Liver (tissue), 9 donors: Measurements from ENCODE around the gene MAX. TPM values are rescaled to one million over a fixed set of nuclear protein-coding genes. Genes with fewer than 3 reads are reported as not detected.
A peak's percentile ranks its signal among the peaks of the same experiment; 100 is the strongest.

ENCODE experiments used
- DNase-seq: peaks from one replicate; pipeline ENCODE4 v3.0.0-alpha.2; 2017; ENCODE audit warnings: low spot score
- H3K27ac ChIP-seq, 2 donors: one replicate each; pipeline ENCODE4 v1.7.0; 2013; ENCODE audit warnings: inconsistent platforms in 2 of 2, low read length in 2 of 2, control low read depth in 1 of 2, low read depth in 1 of 2, mild to moderate bottlenecking in 1 of 2
- H3K27me3 ChIP-seq, 4 donors: one replicate each; pipeline versions ENCODE4 v1.6.1 to v1.7.0; 2013; ENCODE audit warnings: low read length in 3 of 4, inconsistent platforms in 1 of 4, mild to moderate bottlenecking in 1 of 4, moderate library complexity in 1 of 4; ENCODE audit not compliant: control insufficient read depth in 4 of 4, insufficient read depth in 4 of 4
- H3K36me3 ChIP-seq, 4 donors: one replicate each; pipeline versions ENCODE4 v1.6.1 to v1.7.0; 2013; ENCODE audit warnings: low read length in 3 of 4, mild to moderate bottlenecking in 3 of 4, low read depth in 1 of 4, moderate library complexity in 1 of 4; ENCODE audit not compliant: control insufficient read depth in 4 of 4, insufficient read depth in 3 of 4
- H3K4me1 ChIP-seq, 4 donors: one replicate each; pipeline versions ENCODE4 v1.6.1 to v1.7.0; 2013; ENCODE audit warnings: low read length in 3 of 4, mild to moderate bottlenecking in 3 of 4, moderate library complexity in 1 of 4; ENCODE audit not compliant: control insufficient read depth in 4 of 4, insufficient read depth in 4 of 4
- H3K4me3 ChIP-seq, 3 donors: one replicate each; pipeline versions ENCODE4 v1.6.1 to v1.7.0; 2013; ENCODE audit warnings: low read length in 3 of 3, control low read depth in 1 of 3, low read depth in 1 of 3, mild to moderate bottlenecking in 1 of 3
- H3K9ac ChIP-seq, 2 donors: one replicate each; pipeline ENCODE4 v1.7.0; 2013; ENCODE audit warnings: low read length in 2 of 2, mild to moderate bottlenecking in 2 of 2, moderate library complexity in 2 of 2, control low read depth in 1 of 2, low read depth in 1 of 2
- H3K9me3 ChIP-seq, 4 donors: one replicate each; pipeline versions ENCODE4 v1.6.1 to v1.7.0; 2013; ENCODE audit warnings: low read length in 3 of 4; ENCODE audit not compliant: control insufficient read depth in 4 of 4
- EGR1 ChIP-seq, 2 donors: IDR thresholded peaks; 2 replicates each; pipeline ENCODE4 v1.6.1; 2016 to 2018; ENCODE audit warnings: antibody characterized with exemption in 2 of 2, low read depth in 2 of 2
- FOXA1 ChIP-seq: IDR thresholded peaks from 2 replicates; pipeline ENCODE4 v1.6.1; 2016; ENCODE audit warnings: antibody characterized with exemption
- FOXA2 ChIP-seq: IDR thresholded peaks from 2 replicates; pipeline ENCODE4 v1.6.1; 2016; ENCODE audit warnings: antibody characterized with exemption
- GABPA ChIP-seq, 2 donors: IDR thresholded peaks in 1 of 2; conservative IDR thresholded peaks in 1 of 2; 2 replicates each; pipeline ENCODE4 v1.6.1; 2016; ENCODE audit warnings: antibody characterized with exemption in 2 of 2, mild to moderate bottlenecking in 1 of 2, moderate library complexity in 1 of 2
- HNF4A ChIP-seq, 2 donors: conservative IDR thresholded peaks; 2 replicates each; pipeline ENCODE4 v1.6.1; 2016; ENCODE audit warnings: antibody characterized with exemption in 2 of 2, mild to moderate bottlenecking in 2 of 2
- HNF4G ChIP-seq: IDR thresholded peaks from 2 replicates; pipeline ENCODE4 v1.6.1; 2016; ENCODE audit warnings: antibody characterized with exemption
- JUND ChIP-seq, 2 donors: IDR thresholded peaks; 2 replicates each; pipeline ENCODE4 v1.6.1; 2016; ENCODE audit warnings: antibody characterized with exemption in 2 of 2
- NR2F2 ChIP-seq: IDR thresholded peaks from 2 replicates; pipeline ENCODE4 v1.6.1; 2016; ENCODE audit warnings: antibody characterized with exemption
- RAD21 ChIP-seq, 2 donors: IDR thresholded peaks; 2 replicates each; pipeline ENCODE4 v1.6.1; 2016; ENCODE audit warnings: antibody characterized with exemption in 2 of 2, mild to moderate bottlenecking in 2 of 2
- RXRA ChIP-seq, 2 donors: IDR thresholded peaks; 2 replicates each; pipeline ENCODE4 v1.6.1; 2017 to 2018; ENCODE audit warnings: antibody characterized with exemption in 2 of 2, mild to moderate bottlenecking in 1 of 2
- SP1 ChIP-seq: IDR thresholded peaks from 2 replicates; pipeline ENCODE4 v1.6.1; 2018; ENCODE audit warnings: antibody characterized with exemption, mild to moderate bottlenecking
- TAF1 ChIP-seq: conservative IDR thresholded peaks from 2 replicates; pipeline ENCODE4 v1.6.1; 2016; ENCODE audit warnings: antibody characterized with exemption, mild to moderate bottlenecking
- YY1 ChIP-seq: IDR thresholded peaks from 2 replicates; pipeline ENCODE4 v1.6.1; 2016; ENCODE audit warnings: antibody characterized with exemption, mild to moderate bottlenecking
- ZBTB33 ChIP-seq: IDR thresholded peaks from 2 replicates; pipeline ENCODE4 v1.6.1; 2016; ENCODE audit warnings: antibody characterized with exemption
- WGBS: extraction: QIAGEN DNeasy Blood & Tissue Kit; methylation state at CpG from one replicate; pipeline ENCODE4 v1.1.7; 2013; 5-methylcytosine and 5-hydroxymethylcytosine counted together
- polyA plus RNA-seq, 2 donors: library from polyadenylated mRNA; stranded (reverse) in 1 of 2; unstranded in 1 of 2; fragments of 200-250 nt in 1 of 2; fragments of >200 nt in 1 of 2; fragmentation: Nextera tagmentation in 1 of 2; extraction: Ambion mirVana in 1 of 2; gene quantifications; one replicate each; pipeline versions ENCODE4 v1.2.1 to v1.2.3, GENCODE V29; 2013 to 2015
- total RNA-seq, 2 donors: library from RNA; depleted of rRNA; stranded (reverse); fragments of >200 nt; gene quantifications; one replicate each; pipeline ENCODE4 v1.2.3, GENCODE V29; 2014
- TF ChIP-seq, protein P1 (sequence below): IDR thresholded peaks from 2 replicates; pipeline ENCODE4 v1.6.1; 2016; ENCODE audit warnings: antibody characterized with exemption
- TF ChIP-seq, protein P2 (sequence below): IDR thresholded peaks from 2 replicates; pipeline ENCODE4 v1.6.1; 2016; ENCODE audit warnings: antibody characterized with exemption
- TF ChIP-seq, protein P3 (sequence below): IDR thresholded peaks from 2 replicates; pipeline ENCODE4 v1.6.1; 2016; ENCODE audit warnings: antibody characterized with exemption, mild to moderate bottlenecking
- TF ChIP-seq, protein P4 (sequence below): fragments of 150-350 bp; IDR thresholded peaks from 2 replicates; pipeline ENCODE4 v1.5.1; 2017; ENCODE audit warnings: improper control_type of control experiment, low read depth, low read length; ENCODE audit not compliant: missing input control
- donor health status: healthy.
- donor health status: healthy.
- donor health status: healthy.
- donor health status: healthy.
- donor health status: healthy.

Gene MAX
- total and polyA plus RNA-seq, 4 donors = 14.8 to 27.0 (median 16.9) TPM

- TF ChIP-seq, protein P1, sequence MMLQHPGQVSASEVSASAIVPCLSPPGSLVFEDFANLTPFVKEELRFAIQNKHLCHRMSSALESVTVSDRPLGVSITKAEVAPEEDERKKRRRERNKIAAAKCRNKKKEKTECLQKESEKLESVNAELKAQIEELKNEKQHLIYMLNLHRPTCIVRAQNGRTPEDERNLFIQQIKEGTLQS = no peak
- peak; percentile 63 for TF ChIP-seq ZBTB33
- TF ChIP-seq HNF4G = peak; percentile 48
- TF ChIP-seq SP1 = peak; percentile 78
These were observed 67.3 kb downstream of the MAX start (continued) for GRCh38 chr14:65035049-65035448.

- Histone ChIP-seq H3K9me3 (no peaks in the 10 kb centered on the region), H3K9ac (no peak overlapping the region), H3K4me3 (no peak overlapping the region), H3K27ac (no peak overlapping the region), H3K36me3 (peaks cover 0 to 2% (median 0%) of the 10 kb centered on the region in 4 donors), H3K4me1 (peaks cover 12 to 22% (median 13%) of the 10 kb centered on the region in 4 donors), H3K27me3 (no peaks in the 10 kb centered on the region)
- TF ChIP-seq RAD21 (IDR thresholded peaks at IDR 0.05) = no peak
- TF ChIP-seq NR2F2 = no peak
- no peak for TF ChIP-seq YY1
- no peak for TF ChIP-seq EGR1 (IDR thresholded peaks at IDR 0.05; ENCODE audit: low read depth in 2 of 2)
- no peak for TF ChIP-seq TAF1
- TF ChIP-seq GABPA (IDR thresholded peaks at IDR 0.05 in 1 of 2, conservative IDR thresholded peaks at IDR 0.05 in 1 of 2) = no peak
- no peak for TF ChIP-seq JUND (IDR thresholded peaks at IDR 0.05)
- TF ChIP-seq RXRA (IDR thresholded peaks at IDR 0.05) = no peak
- TF ChIP-seq HNF4A (conservative IDR thresholded peaks at IDR 0.05) = no peak
- no peak for TF ChIP-seq ZBTB33
- TF ChIP-seq HNF4G = no peak
- no peak for TF ChIP-seq FOXA2
- WGBS = 94% methylated on average over 4 of the region's 4 CpGs
- no peak for DNase-seq
These were observed 68.3 kb downstream of the MAX start for GRCh38 chr14:65034021-65034420.

- Histone ChIP-seq H3K4me3 (no peak overlapping the region), H3K9me3 (no peaks in the 10 kb centered on the region), H3K4me1 (peaks cover 12 to 22% (median 13%) of the 10 kb centered on the region in 4 donors), H3K27me3 (no peaks in the 10 kb centered on the region), H3K36me3 (peaks cover 0 to 2% (median under 1%) of the 10 kb centered on the region in 4 donors), H3K9ac (no peak overlapping the region), H3K27ac (no peak overlapping the region)
- WGBS = 93% methylated on average over 3 of the region's 3 CpGs
- no peak for DNase-seq
- no peak for TF ChIP-seq HNF4A (conservative IDR thresholded peaks at IDR 0.05)
- TF ChIP-seq, protein P2, sequence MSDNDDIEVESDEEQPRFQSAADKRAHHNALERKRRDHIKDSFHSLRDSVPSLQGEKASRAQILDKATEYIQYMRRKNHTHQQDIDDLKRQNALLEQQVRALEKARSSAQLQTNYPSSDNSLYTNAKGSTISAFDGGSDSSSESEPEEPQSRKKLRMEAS = no peak
- no peak for TF ChIP-seq FOXA1
- no peak for TF ChIP-seq NR2F2
- TF ChIP-seq, protein P3, sequence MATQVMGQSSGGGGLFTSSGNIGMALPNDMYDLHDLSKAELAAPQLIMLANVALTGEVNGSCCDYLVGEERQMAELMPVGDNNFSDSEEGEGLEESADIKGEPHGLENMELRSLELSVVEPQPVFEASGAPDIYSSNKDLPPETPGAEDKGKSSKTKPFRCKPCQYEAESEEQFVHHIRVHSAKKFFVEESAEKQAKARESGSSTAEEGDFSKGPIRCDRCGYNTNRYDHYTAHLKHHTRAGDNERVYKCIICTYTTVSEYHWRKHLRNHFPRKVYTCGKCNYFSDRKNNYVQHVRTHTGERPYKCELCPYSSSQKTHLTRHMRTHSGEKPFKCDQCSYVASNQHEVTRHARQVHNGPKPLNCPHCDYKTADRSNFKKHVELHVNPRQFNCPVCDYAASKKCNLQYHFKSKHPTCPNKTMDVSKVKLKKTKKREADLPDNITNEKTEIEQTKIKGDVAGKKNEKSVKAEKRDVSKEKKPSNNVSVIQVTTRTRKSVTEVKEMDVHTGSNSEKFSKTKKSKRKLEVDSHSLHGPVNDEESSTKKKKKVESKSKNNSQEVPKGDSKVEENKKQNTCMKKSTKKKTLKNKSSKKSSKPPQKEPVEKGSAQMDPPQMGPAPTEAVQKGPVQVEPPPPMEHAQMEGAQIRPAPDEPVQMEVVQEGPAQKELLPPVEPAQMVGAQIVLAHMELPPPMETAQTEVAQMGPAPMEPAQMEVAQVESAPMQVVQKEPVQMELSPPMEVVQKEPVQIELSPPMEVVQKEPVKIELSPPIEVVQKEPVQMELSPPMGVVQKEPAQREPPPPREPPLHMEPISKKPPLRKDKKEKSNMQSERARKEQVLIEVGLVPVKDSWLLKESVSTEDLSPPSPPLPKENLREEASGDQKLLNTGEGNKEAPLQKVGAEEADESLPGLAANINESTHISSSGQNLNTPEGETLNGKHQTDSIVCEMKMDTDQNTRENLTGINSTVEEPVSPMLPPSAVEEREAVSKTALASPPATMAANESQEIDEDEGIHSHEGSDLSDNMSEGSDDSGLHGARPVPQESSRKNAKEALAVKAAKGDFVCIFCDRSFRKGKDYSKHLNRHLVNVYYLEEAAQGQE = no peak
- TF ChIP-seq FOXA2 = no peak
- TF ChIP-seq, protein P4, sequence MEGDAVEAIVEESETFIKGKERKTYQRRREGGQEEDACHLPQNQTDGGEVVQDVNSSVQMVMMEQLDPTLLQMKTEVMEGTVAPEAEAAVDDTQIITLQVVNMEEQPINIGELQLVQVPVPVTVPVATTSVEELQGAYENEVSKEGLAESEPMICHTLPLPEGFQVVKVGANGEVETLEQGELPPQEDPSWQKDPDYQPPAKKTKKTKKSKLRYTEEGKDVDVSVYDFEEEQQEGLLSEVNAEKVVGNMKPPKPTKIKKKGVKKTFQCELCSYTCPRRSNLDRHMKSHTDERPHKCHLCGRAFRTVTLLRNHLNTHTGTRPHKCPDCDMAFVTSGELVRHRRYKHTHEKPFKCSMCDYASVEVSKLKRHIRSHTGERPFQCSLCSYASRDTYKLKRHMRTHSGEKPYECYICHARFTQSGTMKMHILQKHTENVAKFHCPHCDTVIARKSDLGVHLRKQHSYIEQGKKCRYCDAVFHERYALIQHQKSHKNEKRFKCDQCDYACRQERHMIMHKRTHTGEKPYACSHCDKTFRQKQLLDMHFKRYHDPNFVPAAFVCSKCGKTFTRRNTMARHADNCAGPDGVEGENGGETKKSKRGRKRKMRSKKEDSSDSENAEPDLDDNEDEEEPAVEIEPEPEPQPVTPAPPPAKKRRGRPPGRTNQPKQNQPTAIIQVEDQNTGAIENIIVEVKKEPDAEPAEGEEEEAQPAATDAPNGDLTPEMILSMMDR = no peak
- TF ChIP-seq SP1 = no peak
- no peak for TF ChIP-seq EGR1 (IDR thresholded peaks at IDR 0.05; ENCODE audit: low read depth in 2 of 2)
- no peak for TF ChIP-seq YY1
These were observed 69.1 kb downstream of the MAX start for GRCh38 chr14:65033181-65033580.
